Measurements from ENCODE around the gene RAB11FIP3. TPM values are rescaled to one million over a fixed set of nuclear protein-coding genes. Genes with fewer than 3 reads are reported as not detected.

Gene RAB11FIP3
- total and polyA plus RNA-seq, 2 of the 13 experiments (the other 11 are each of a cell fraction or from before 2014, with no cell fraction given): 34.3 to 57.6 TPM

- Histone ChIP-seq H3K27ac (ENCODE audit: extremely low read length, insufficient read depth, low read length) (peak overlapping the region; percentile 5), H3K4me1 (ENCODE audit: insufficient read depth, low read length) (peaks cover 38% of the 10 kb centered on the region), H3K4me3 (replicated peaks in 1 of 3; ENCODE audit: insufficient read depth in 1 of 3, low read depth in 2 of 3, low read length in 3 of 3) (peak overlapping the region in 2 of 3 experiments; percentile 24 to 85; a peak in 3 of 6 replicates), H3K4me2 (ENCODE audit: low read depth, low read length) (peak overlapping the region; percentile 88), H3K36me3 (replicated peaks in 1 of 2; ENCODE audit: control insufficient read depth in 1 of 2, insufficient read depth in 2 of 2, low read length in 2 of 2) (peaks cover 12 to 18% of the 10 kb centered on the region in 2 experiments; a peak in 4 of 5 replicates), H4K20me1 (ENCODE audit: insufficient read depth, low read length) (no peaks in the 10 kb centered on the region), H3K9ac (ENCODE audit: insufficient read depth, low read depth, low read length) (peak overlapping the region; percentile 44; the same call in 1 of the 2 replicates), H2AFZ (ENCODE audit: low read length) (no peak overlapping the region), H3K27me3 (ENCODE audit: control insufficient read depth in 1 of 2, insufficient read depth in 2 of 2, low read length in 2 of 2) (no peaks in the 10 kb centered on the region), H3K79me2 (ENCODE audit: insufficient read depth, low read length) (peaks cover 16% of the 10 kb centered on the region), H3K9me3 (ENCODE audit: low read length) (no peaks in the 10 kb centered on the region)
- CTCF ChIA-PET (ENCODE audit: low intra/inter-chr PET ratio, low total read pairs): no interaction called here
- DNase-seq (ENCODE audit: low spot score): no peak
- ATAC-seq: peak; percentile 19
- POLR2A ChIA-PET: interaction anchor here (1.0 to 5.9 kb wide), 2 partner anchors 9 to 147 kb away, joined by 3 to 27 read pairs; partner anchors contain the start of gene MRPL28
- no TSS peak for BruUV-seq (replicated peaks)
- in situ Hi-C loops (cut with HindIII; ENCODE audit: extremely low pct_ligation_motif_present, low pct_unique_long_range_greater_than_20kb): no loop called here
- intact Hi-C loops (cut with micrococcal nuclease; ENCODE audit: unreplicated experiment): no loop called here
- WGBS (ENCODE audit: low lambda C conversion rate): 0% methylated on average over 1 of the region's 16 CpGs
- FAIRE-seq: no peak
- TF ChIP-seq ELF4 (CRISPR knock-in tag; IDR thresholded peaks at IDR 0.05; ENCODE audit: borderline replicate concordance) (no peak), HNRNPL (IDR thresholded peaks at IDR 0.05; ENCODE audit: low read depth, low read length) (peak; percentile 90), ZNF746 (CRISPR knock-in tag; IDR thresholded peaks at IDR 0.05) (no peak), HNRNPUL1 (IDR thresholded peaks at IDR 0.05; ENCODE audit: low read depth, low read length) (no peak), ZNF878 (CRISPR knock-in tag; IDR thresholded peaks at IDR 0.05) (no peak), SMARCE1 (IDR thresholded peaks at IDR 0.05; ENCODE audit: borderline replicate concordance) (no peak), LBX2 (CRISPR knock-in tag; IDR thresholded peaks at IDR 0.05; ENCODE audit: borderline replicate concordance) (0 out of 2 replicates have a peak, but pooled peaks have one; percentile 26), ZBTB33 (CRISPR knock-in tag; IDR thresholded peaks at IDR 0.05) (peak; percentile 89), GABPB1 (CRISPR knock-in tag; IDR thresholded peaks at IDR 0.05) (no peak), ZBTB42 (CRISPR knock-in tag; IDR thresholded peaks at IDR 0.05) (no peak), ZFX (CRISPR knock-in tag; IDR thresholded peaks at IDR 0.05; ENCODE audit: low read depth) (peak; percentile 51; the same call in 1 of the 2 replicates), ATF1 (CRISPR knock-in tag; IDR thresholded peaks at IDR 0.05) (no peak), TFDP1 (CRISPR knock-in tag; IDR thresholded peaks at IDR 0.05; ENCODE audit: borderline replicate concordance) (no peak), MYC (CRISPR knock-in tag; IDR thresholded peaks at IDR 0.05; ENCODE audit: borderline replicate concordance) (no peak), ZNF331 (CRISPR knock-in tag; IDR thresholded peaks at IDR 0.05) (0 out of 2 replicates have a peak, but pooled peaks have one; percentile 39), ZNF138 (CRISPR knock-in tag; IDR thresholded peaks at IDR 0.05; ENCODE audit: low read depth) (no peak)
- TF ChIP-seq, protein P1, sequence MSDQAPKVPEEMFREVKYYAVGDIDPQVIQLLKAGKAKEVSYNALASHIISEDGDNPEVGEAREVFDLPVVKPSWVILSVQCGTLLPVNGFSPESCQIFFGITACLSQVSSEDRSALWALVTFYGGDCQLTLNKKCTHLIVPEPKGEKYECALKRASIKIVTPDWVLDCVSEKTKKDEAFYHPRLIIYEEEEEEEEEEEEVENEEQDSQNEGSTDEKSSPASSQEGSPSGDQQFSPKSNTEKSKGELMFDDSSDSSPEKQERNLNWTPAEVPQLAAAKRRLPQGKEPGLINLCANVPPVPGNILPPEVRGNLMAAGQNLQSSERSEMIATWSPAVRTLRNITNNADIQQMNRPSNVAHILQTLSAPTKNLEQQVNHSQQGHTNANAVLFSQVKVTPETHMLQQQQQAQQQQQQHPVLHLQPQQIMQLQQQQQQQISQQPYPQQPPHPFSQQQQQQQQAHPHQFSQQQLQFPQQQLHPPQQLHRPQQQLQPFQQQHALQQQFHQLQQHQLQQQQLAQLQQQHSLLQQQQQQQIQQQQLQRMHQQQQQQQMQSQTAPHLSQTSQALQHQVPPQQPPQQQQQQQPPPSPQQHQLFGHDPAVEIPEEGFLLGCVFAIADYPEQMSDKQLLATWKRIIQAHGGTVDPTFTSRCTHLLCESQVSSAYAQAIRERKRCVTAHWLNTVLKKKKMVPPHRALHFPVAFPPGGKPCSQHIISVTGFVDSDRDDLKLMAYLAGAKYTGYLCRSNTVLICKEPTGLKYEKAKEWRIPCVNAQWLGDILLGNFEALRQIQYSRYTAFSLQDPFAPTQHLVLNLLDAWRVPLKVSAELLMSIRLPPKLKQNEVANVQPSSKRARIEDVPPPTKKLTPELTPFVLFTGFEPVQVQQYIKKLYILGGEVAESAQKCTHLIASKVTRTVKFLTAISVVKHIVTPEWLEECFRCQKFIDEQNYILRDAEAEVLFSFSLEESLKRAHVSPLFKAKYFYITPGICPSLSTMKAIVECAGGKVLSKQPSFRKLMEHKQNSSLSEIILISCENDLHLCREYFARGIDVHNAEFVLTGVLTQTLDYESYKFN (CRISPR knock-in tag; conservative IDR thresholded peaks at IDR 0.05): peak; percentile 26; the same call in 1 of the 2 replicates
These were observed 46.1 kb upstream of the RAB11FIP3 start for GRCh38 chr16:379183-379960.
